H1 (cell line): ENCODE data around the gene DENND4C. TPM values are rescaled to one million over a fixed set of nuclear protein-coding genes. Genes with fewer than 3 reads are reported as not detected.
A peak's percentile ranks its signal among the peaks of the same experiment; 100 is the strongest.

ENCODE experiments used
- CTCF ChIA-PET: fragments of 300-600 bp; sonication (Branson Sonifier 250); formaldehyde crosslinking; loops from one replicate; lab custom pipeline; 2021; ENCODE audit not compliant: partially characterized antibody; lab: Charles Lee
- POLR2A ChIA-PET: fragments of 300-600 bp; sonication (Branson Sonifier 250); formaldehyde crosslinking; loops from one replicate; lab custom pipeline; 2021; ENCODE audit warnings: inconsistent platforms; ENCODE audit not compliant: partially characterized antibody; lab: Charles Lee
- DNase-seq, 2 experiments: peaks; one replicate each; pipeline versions ENCODE4 v3.0.0 to v3.0.0-alpha.2; 2010 to 2022; ENCODE audit warnings: low spot score in 2 of 2, low read depth in 1 of 2, mixed read lengths in 1 of 2
- FAIRE-seq: peaks from 2 replicates; lab custom pipeline; 2011; peaks lifted over from hg19 to GRCh38; lab: Jason Lieb, UNC
- H2AFZ ChIP-seq: 2 replicates; pipeline ENCODE4 v1.8.1; 2012; ENCODE audit warnings: low read length, inconsistent platforms
- H2AK5ac ChIP-seq: 2 replicates; pipeline ENCODE4 v1.6.1; 2013; ENCODE audit warnings: low read depth, low read length
- H2BK120ac ChIP-seq: replicated peaks from 2 replicates; pipeline ENCODE3; 2013; ENCODE audit warnings: low read depth, low read length, inconsistent platforms
- H2BK12ac ChIP-seq: 2 replicates; pipeline ENCODE4 v1.6.1; 2013; ENCODE audit warnings: low read depth, low read length
- H2BK15ac ChIP-seq: 2 replicates; pipeline ENCODE4 v1.6.1; 2013; ENCODE audit warnings: low read length
- H2BK20ac ChIP-seq: 2 replicates; pipeline ENCODE4 v1.6.1; 2013; ENCODE audit warnings: low read length
- H2BK5ac ChIP-seq: 2 replicates; pipeline ENCODE4 v1.6.1; 2013; ENCODE audit warnings: low read depth, low read length
- H3K14ac ChIP-seq: 2 replicates; pipeline ENCODE4 v1.6.1; 2013; ENCODE audit warnings: inconsistent platforms; ENCODE audit not compliant: insufficient read length
- H3K18ac ChIP-seq: 2 replicates; pipeline ENCODE4 v1.6.1; 2013; ENCODE audit warnings: low read length; ENCODE audit errors: extremely low read depth
- H3K23ac ChIP-seq: 2 replicates; pipeline ENCODE4 v1.6.1; 2013; ENCODE audit warnings: inconsistent platforms; ENCODE audit not compliant: insufficient read length
- H3K23me2 ChIP-seq: 2 replicates; pipeline ENCODE4 v1.6.1; 2013; ENCODE audit warnings: low read depth, low read length
- H3K27ac ChIP-seq: 2 replicates; pipeline ENCODE4 v1.6.1; 2011; ENCODE audit warnings: low read depth, low read length, inconsistent platforms
- H3K27me3 ChIP-seq, 4 experiments: replicated peaks in 1 of 4; 1 replicate in 1 of 4; 2 replicates in 3 of 4; pipeline versions ENCODE4 v1.6.1 to v1.8.1; 2011 to 2013; ENCODE audit warnings: low read length in 3 of 4, mild to moderate bottlenecking in 3 of 4, inconsistent platforms in 2 of 4, mixed read lengths in 2 of 4, moderate library complexity in 1 of 4; ENCODE audit not compliant: control insufficient read depth in 3 of 4, insufficient read depth in 3 of 4; ENCODE audit errors: extremely low read depth in 1 of 4
- H3K36me3 ChIP-seq, 4 experiments: 2 replicates each; pipeline versions ENCODE4 v1.6.1 to v1.8.1; 2011 to 2013; ENCODE audit warnings: mild to moderate bottlenecking in 4 of 4, low read length in 3 of 4, moderate library complexity in 2 of 4, control low read depth in 1 of 4, inconsistent platforms in 1 of 4; ENCODE audit not compliant: insufficient read depth in 4 of 4, control insufficient read depth in 2 of 4
- H3K4ac ChIP-seq: replicated peaks from 2 replicates; pipeline ENCODE3; 2013; ENCODE audit warnings: low read length, low read depth, mixed read lengths, inconsistent platforms; ENCODE audit not compliant: insufficient read length
- H3K4me1 ChIP-seq, 4 experiments: replicated peaks in 1 of 4; 1 replicate in 1 of 4; 2 replicates in 3 of 4; pipeline versions ENCODE4 v1.6.1 to v1.8.1; 2011 to 2013; ENCODE audit warnings: low read length in 3 of 4, inconsistent platforms in 2 of 4, mixed read lengths in 1 of 4; ENCODE audit not compliant: insufficient read depth in 4 of 4, control insufficient read depth in 3 of 4
- H3K4me2 ChIP-seq, 2 experiments: 2 replicates each; pipeline versions ENCODE4 v1.6.1 to v1.8.1; 2011 to 2013; ENCODE audit warnings: low read depth in 2 of 2, low read length in 2 of 2, control low read depth in 1 of 2, inconsistent platforms in 1 of 2, mild to moderate bottlenecking in 1 of 2; ENCODE audit not compliant: insufficient read depth in 1 of 2
- H3K4me3 ChIP-seq, 4 experiments: fragments of 200-600, 300-600 bp in 1 of 4; sonication (generic), shearing (Covaris generic), sonication (Bioruptor Twin) in 1 of 4; 2 replicates each; pipeline versions ENCODE4 v1.5.1 to v1.8.1; 2011 to 2016; ENCODE audit warnings: low read length in 4 of 4, low read depth in 3 of 4, control low read depth in 2 of 4, inconsistent platforms in 2 of 4, mild to moderate bottlenecking in 2 of 4, mixed read lengths in 1 of 4, moderate library complexity in 1 of 4; ENCODE audit not compliant: insufficient read depth in 2 of 4; ENCODE audit errors: extremely low read depth in 1 of 4
- H3K56ac ChIP-seq: replicated peaks from 2 replicates; pipeline ENCODE3; 2013; ENCODE audit warnings: low read depth, mild to moderate bottlenecking, mixed read lengths, low read length, inconsistent platforms; ENCODE audit not compliant: insufficient read length
- H3K79me1 ChIP-seq: 2 replicates; pipeline ENCODE4 v1.6.1; 2013; ENCODE audit warnings: low read depth, low read length, control low read depth
- H3K79me2 ChIP-seq, 2 experiments: 2 replicates each; pipeline versions ENCODE4 v1.6.1 to v1.8.1; 2012 to 2013; ENCODE audit warnings: low read length in 2 of 2, mild to moderate bottlenecking in 2 of 2, inconsistent platforms in 1 of 2; ENCODE audit not compliant: insufficient read depth in 2 of 2, control insufficient read depth in 1 of 2
- H3K9ac ChIP-seq, 4 experiments: replicated peaks in 1 of 4; 1 replicate in 1 of 4; 2 replicates in 3 of 4; pipeline versions ENCODE4 v1.6.1 to v1.8.1; 2011 to 2013; ENCODE audit warnings: low read depth in 3 of 4, low read length in 3 of 4, control low read depth in 2 of 4, mild to moderate bottlenecking in 2 of 4, moderate library complexity in 2 of 4, inconsistent platforms in 1 of 4; ENCODE audit errors: extremely low read depth in 1 of 4
- H3K9me3 ChIP-seq, 2 experiments: 2 replicates each; pipeline versions ENCODE4 v1.6.1 to v1.8.1; 2012 to 2013; ENCODE audit warnings: mild to moderate bottlenecking in 2 of 2, moderate library complexity in 2 of 2, control low read depth in 1 of 2, inconsistent platforms in 1 of 2, low read depth in 1 of 2, low read length in 1 of 2, mixed read lengths in 1 of 2; ENCODE audit not compliant: insufficient read depth in 2 of 2
- H4K20me1 ChIP-seq, 2 experiments: replicated peaks in 1 of 2; 2 replicates each; pipeline versions ENCODE3 to v1.8.1; 2011 to 2013; ENCODE audit warnings: inconsistent platforms in 2 of 2, low read length in 2 of 2, mild to moderate bottlenecking in 1 of 2; ENCODE audit not compliant: insufficient read depth in 2 of 2, control insufficient read depth in 1 of 2
- H4K5ac ChIP-seq: 2 replicates; pipeline ENCODE4 v1.6.1; 2013; ENCODE audit warnings: low read length, low read depth, mixed read lengths, inconsistent platforms; ENCODE audit not compliant: insufficient read length
- H4K8ac ChIP-seq: 2 replicates; pipeline ENCODE4 v1.8.0; 2013; ENCODE audit warnings: mild to moderate bottlenecking, moderate library complexity, low read length, inconsistent platforms; ENCODE audit not compliant: insufficient read depth; ENCODE audit errors: extremely low read depth
- H4K91ac ChIP-seq: replicated peaks from 2 replicates; pipeline ENCODE3; 2013; ENCODE audit warnings: low read length, mixed read lengths, inconsistent platforms; ENCODE audit not compliant: insufficient read length
- EGR1 ChIP-seq: IDR thresholded peaks from 2 replicates; pipeline ENCODE4 v1.6.1; 2011; ENCODE audit warnings: low read depth, low read length, borderline replicate concordance
- HDAC2 ChIP-seq, 2 experiments: fragments of 300-600 bp in 1 of 2; sonication (generic) in 1 of 2; IDR thresholded peaks; 2 replicates each; pipeline ENCODE4 v1.6.1; 2011 to 2012; ENCODE audit warnings: low read depth in 2 of 2, low read length in 2 of 2, mild to moderate bottlenecking in 2 of 2, moderate library complexity in 2 of 2, borderline replicate concordance in 1 of 2, inconsistent platforms in 1 of 2
- SIN3A ChIP-seq, 2 experiments: IDR thresholded peaks in 1 of 2; conservative IDR thresholded peaks in 1 of 2; 2 replicates each; pipeline ENCODE4 v1.6.1; 2011 to 2012; ENCODE audit warnings: low read length in 2 of 2, improper control_type of control experiment in 1 of 2, low read depth in 1 of 2, mild to moderate bottlenecking in 1 of 2
- SP1 ChIP-seq: IDR thresholded peaks from 2 replicates; pipeline ENCODE4 v1.6.1; 2011; ENCODE audit warnings: low read depth, low read length
- TEAD4 ChIP-seq: IDR thresholded peaks from 2 replicates; pipeline ENCODE4 v1.6.1; 2012; ENCODE audit warnings: low read depth, low read length, inconsistent platforms, mixed read lengths
- WGBS, 2 experiments: shearing (Covaris generic) in 1 of 2; methylation state at CpG; one replicate each; pipeline versions ENCODE4 v1.1.6 to v1.1.7; 2013 to 2015; ENCODE audit warnings: low lambda C conversion rate in 2 of 2, mixed read lengths in 2 of 2, inconsistent platforms in 1 of 2, low coverage in 1 of 2, missing lambda C conversion rate in 1 of 2; ENCODE audit not compliant: insufficient replicate concordance in 2 of 2, insufficient coverage in 1 of 2, insufficient read length in 1 of 2; ENCODE audit errors: extremely low coverage in 1 of 2, missing lambda C conversion rate in 1 of 2; 5-methylcytosine and 5-hydroxymethylcytosine counted together
- polyA plus RNA-seq, 7 experiments: library from polyadenylated mRNA; depleted of rRNA in 3 of 7; stranded (reverse) in 5 of 7; unstranded in 2 of 7; fragments of >200 nt in 5 of 7; fragments of 200-250 nt in 2 of 7; gene quantifications; 1 replicate in 5 of 7; 2 replicates in 1 of 7; 4 replicates in 1 of 7; pipeline versions ENCODE4 v1.2.1 to v1.2.3, GENCODE V29; 2011 to 2013; ENCODE audit warnings: missing spikeins in 2 of 7, mixed read lengths in 2 of 7
- total RNA-seq: library from RNA; stranded (reverse); fragmentation: NEBNext Ultra II Directional; extraction: Animal tissue kit (Norgen Biotek cat#: 25700); gene quantifications from 2 replicates; pipeline ENCODE4 v1.2.1, GENCODE V29; 2021

DENND4C gene
- total and polyA plus RNA-seq, 2 of the 8 experiments (the other 6 are each of a cell fraction or from before 2014, with no cell fraction given): 6.9 to 18.9 TPM

DNA sequence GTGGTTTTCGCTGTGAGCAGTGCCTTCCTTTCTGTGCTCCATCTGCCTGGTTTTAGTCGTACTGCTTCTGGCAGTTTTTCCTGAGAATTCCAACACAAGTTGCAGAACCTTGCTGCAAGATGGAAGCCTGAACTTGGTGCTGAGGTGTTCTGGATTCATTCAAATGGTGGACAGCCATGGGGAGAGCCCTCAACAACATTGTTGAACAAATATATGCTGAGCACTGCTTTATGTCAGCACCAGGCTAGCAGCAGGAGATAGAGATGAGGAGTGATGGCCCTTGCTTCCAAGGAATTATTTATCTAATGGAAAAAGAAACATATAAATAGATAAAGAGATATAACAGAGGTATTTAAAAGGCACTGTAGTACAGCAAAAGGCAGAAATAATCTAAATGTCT is 156.8 kb downstream of the DENND4C start:
- Histone ChIP-seq H3K23me2 (no peaks in the 10 kb centered on the region; the same call in 1 of the 2 replicates), H2BK120ac (no peak overlapping the region), H2BK20ac (no peak overlapping the region), H2BK5ac (no peak overlapping the region), H4K91ac (no peak overlapping the region), H3K56ac (no peak overlapping the region), H3K79me1 (no peaks in the 10 kb centered on the region), H3K14ac (no peak overlapping the region), H3K9ac (no peak overlapping the region), H3K9me3 (no peaks in the 10 kb centered on the region), H3K18ac (no peak overlapping the region), H4K5ac (no peak overlapping the region), H4K20me1 (no peaks in the 10 kb centered on the region), H2AK5ac (no peak overlapping the region), H3K36me3 (no peaks in the 10 kb centered on the region), H3K79me2 (no peaks in the 10 kb centered on the region), H2BK15ac (no peak overlapping the region), H4K8ac (no peak overlapping the region), H3K4ac (no peak overlapping the region), H2AFZ (0 out of 2 replicates have a peak overlapping the region, but pooled peaks have one; percentile 25), H2BK12ac (0 out of 2 replicates have a peak overlapping the region, but pooled peaks have one; percentile 9), H3K27ac (no peak overlapping the region), H3K27me3 (no peaks in the 10 kb centered on the region), H3K4me2 (no peak overlapping the region), H3K23ac (no peak overlapping the region), H3K4me1 (no peaks in the 10 kb centered on the region), H3K4me3 (no peak overlapping the region)
- TF ChIP-seq EGR1 (no peak), HDAC2 (IDR thresholded peaks at IDR 0.05; ENCODE audit: borderline replicate concordance in 1 of 2, low read depth in 2 of 2, low read length in 2 of 2) (no peak), SP1 (no peak), SIN3A (conservative IDR thresholded peaks at IDR 0.05 in 1 of 2, IDR thresholded peaks at IDR 0.05 in 1 of 2; ENCODE audit: low read depth in 1 of 2, low read length in 2 of 2) (no peak), TEAD4 (no peak)
- ChIA-PET POLR2A (no interaction called here), CTCF (no interaction called here)
- FAIRE-seq (no peak), DNase-seq (no peak)
- WGBS, 2 experiments: 82% methylated on average over 2 of the region's 2 CpGs; no CpG with 5 or more reads in 1 of the 2 experiments
